Stimulated activated naive B cell treated with anti-CD40 and anti-IgM and Interleukin-4, amounts not matched to agents 10 μg/mL and 1 μg/mL and 100 μg/mL, for 72 hours (primary cell): ENCODE results near the gene RALGDS.

Experiments
- ATAC-seq, 2 donors: fragments of 150-1000 bp; cut with Tn5 transposase; replicated peaks; 2 replicates each; pipeline ENCODE4 v1.10.0; 2021; ENCODE audit warnings: moderate library complexity in 1 of 2
- DNase-seq: peaks from one replicate; pipeline ENCODE4 v3.0.0; 2021
- H3K27ac Mint-ChIP-seq: one replicate; pipeline ENCODE4 v1.8.0; 2022; ENCODE audit warnings: mild to moderate bottlenecking, mixed read lengths
- H3K27me3 Mint-ChIP-seq, 2 donors: one replicate each; pipeline ENCODE4 v1.8.0; 2022; ENCODE audit warnings: mixed read lengths in 2 of 2
- H3K36me3 Mint-ChIP-seq, 2 donors: one replicate each; pipeline ENCODE4 v1.8.0; 2022; ENCODE audit warnings: mixed read lengths in 2 of 2, mild to moderate bottlenecking in 1 of 2
- H3K4me1 Mint-ChIP-seq, 2 donors: one replicate each; pipeline ENCODE4 v1.8.0; 2022; ENCODE audit warnings: mixed read lengths in 2 of 2, mild to moderate bottlenecking in 1 of 2
- H3K4me3 Mint-ChIP-seq, 2 donors: one replicate each; pipeline ENCODE4 v1.8.0; 2022; ENCODE audit warnings: mild to moderate bottlenecking in 2 of 2, mixed read lengths in 2 of 2, moderate library complexity in 1 of 2
- H3K9me3 Mint-ChIP-seq, 2 donors: one replicate each; pipeline ENCODE4 v1.8.0; 2022; ENCODE audit warnings: mixed read lengths in 2 of 2, mild to moderate bottlenecking in 1 of 2

RALGDS gene

GRCh38 chr9:133160742-133161546, 39.9 kb upstream of the RALGDS start:
- Mint-ChIP-seq H3K4me1 (peaks cover 21 to 36% of the 10 kb centered on the region in 2 donors), H3K27me3 (no peaks in the 10 kb centered on the region), H3K36me3 (peaks cover 25 to 49% of the 10 kb centered on the region in 2 donors), H3K4me3 (peak overlapping the region in 1 of 2 donors; percentile 3), H3K9me3 (no peaks in the 10 kb centered on the region), H3K27ac (peak overlapping the region; percentile 5)
- DNase-seq = no peak
- peak; percentile 67 to 73 for ATAC-seq

DNA sequence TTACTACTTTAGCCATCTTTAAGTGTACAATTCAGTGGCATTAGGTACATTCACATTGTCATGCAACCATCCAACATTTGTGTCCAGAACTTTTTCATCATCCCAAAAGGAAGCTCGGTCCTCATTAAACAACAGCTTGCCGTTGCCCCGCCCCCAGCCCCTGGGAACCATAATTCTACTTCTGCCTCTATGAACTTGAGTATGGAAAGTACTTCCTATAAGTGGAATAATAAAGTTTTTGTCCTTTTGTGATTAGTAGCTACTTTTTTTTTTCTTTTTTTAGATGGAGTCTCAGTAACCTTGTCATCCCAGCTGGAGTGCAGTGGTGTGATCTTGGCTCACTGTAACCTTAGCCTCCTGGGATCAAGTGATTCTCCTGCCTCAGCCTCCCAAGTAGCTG, 37.7 kb upstream of the RALGDS start:
- no peak for ATAC-seq
- DNase-seq = no peak
- Mint-ChIP-seq H3K4me3 (no peak overlapping the region), H3K4me1 (peaks cover 22 to 31% of the 10 kb centered on the region in 2 donors), H3K27me3 (no peaks in the 10 kb centered on the region), H3K36me3 (peaks cover 37 to 60% of the 10 kb centered on the region in 2 donors), H3K9me3 (no peaks in the 10 kb centered on the region), H3K27ac (no peak overlapping the region)

DNA sequence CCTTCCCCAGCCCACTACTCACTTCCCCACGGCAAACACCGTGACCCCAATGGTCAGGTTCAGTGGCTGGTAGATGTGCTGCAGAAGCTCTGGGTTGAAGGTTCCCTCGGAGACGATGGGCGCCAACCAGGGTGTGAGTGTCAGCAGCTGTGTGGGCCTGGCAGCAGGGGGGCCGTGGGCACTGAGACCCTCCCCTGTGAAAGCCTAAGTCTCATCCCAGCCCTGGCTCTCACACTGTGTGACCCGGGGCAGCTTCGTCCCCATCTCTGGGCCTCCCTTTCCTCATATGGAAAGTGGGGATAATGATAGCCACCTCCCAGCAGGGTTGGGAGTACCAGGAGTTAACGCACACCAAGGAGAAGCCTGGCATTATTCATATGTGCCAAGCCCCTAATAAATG, 34.1 kb upstream of the RALGDS start:
- Mint-ChIP-seq H3K4me3 (no peak overlapping the region), H3K27me3 (no peaks in the 10 kb centered on the region), H3K27ac (no peak overlapping the region), H3K9me3 (no peaks in the 10 kb centered on the region), H3K36me3 (peaks cover 35 to 48% of the 10 kb centered on the region in 2 donors), H3K4me1 (peaks cover 14% of the 10 kb centered on the region in 2 donors)
- DNase-seq (no peak), ATAC-seq (no peak)

- Mint-ChIP-seq H3K9me3 (no peaks in the 10 kb centered on the region), H3K4me3 (no peak overlapping the region), H3K27ac (no peak overlapping the region), H3K27me3 (no peaks in the 10 kb centered on the region), H3K36me3 (peaks cover 31 to 42% of the 10 kb centered on the region in 2 donors), H3K4me1 (peaks cover 13 to 14% of the 10 kb centered on the region in 2 donors)
- no peak for DNase-seq
- ATAC-seq = no peak
These were observed 33.3 kb upstream of the RALGDS start for GRCh38 chr9:133154097-133154989.

GRCh38 chr9:133153227-133154096, 32.4 kb upstream of the RALGDS start:
- H3K4me3 Mint-ChIP-seq = no peak overlapping the region
- H3K27me3 Mint-ChIP-seq = no peaks in the 10 kb centered on the region
- H3K27ac Mint-ChIP-seq = peak overlapping the region; percentile 25
- peaks cover 15 to 17% of the 10 kb centered on the region in 2 donors for H3K4me1 Mint-ChIP-seq
- H3K36me3 Mint-ChIP-seq = peaks cover 25 to 34% of the 10 kb centered on the region in 2 donors
- DNase-seq = no peak
- H3K9me3 Mint-ChIP-seq = no peaks in the 10 kb centered on the region
- ATAC-seq = no peak

GRCh38 chr9:133151601-133152525, 30.8 kb upstream of the RALGDS start:
- no peaks in the 10 kb centered on the region for H3K27me3 Mint-ChIP-seq
- peaks cover 18 to 28% of the 10 kb centered on the region in 2 donors for H3K36me3 Mint-ChIP-seq
- no peak for DNase-seq
- H3K4me3 Mint-ChIP-seq = peak overlapping the region in 1 of 2 donors; percentile 53
- peak overlapping the region; percentile 80 for H3K27ac Mint-ChIP-seq
- peaks cover 29 to 31% of the 10 kb centered on the region in 2 donors for H3K4me1 Mint-ChIP-seq
- no peaks in the 10 kb centered on the region for H3K9me3 Mint-ChIP-seq
- no peak for ATAC-seq

- ATAC-seq (no peak), DNase-seq (no peak)
- Mint-ChIP-seq H3K36me3 (peaks cover 14 to 24% of the 10 kb centered on the region in 2 donors), H3K27me3 (no peaks in the 10 kb centered on the region), H3K9me3 (no peaks in the 10 kb centered on the region), H3K4me3 (peak overlapping the region; percentile 45 to 53), H3K4me1 (peaks cover 29 to 37% of the 10 kb centered on the region in 2 donors), H3K27ac (no peak overlapping the region)
These were observed 30.0 kb upstream of the RALGDS start for GRCh38 chr9:133151041-133151440.

- Mint-ChIP-seq H3K4me1 (peaks cover 37 to 48% of the 10 kb centered on the region in 2 donors), H3K27ac (peak overlapping the region; percentile 94), H3K4me3 (peak overlapping the region; percentile 79 to 88), H3K27me3 (no peaks in the 10 kb centered on the region), H3K9me3 (no peaks in the 10 kb centered on the region), H3K36me3 (peaks cover 7 to 17% of the 10 kb centered on the region in 2 donors)
- DNase-seq (peak; percentile 88), ATAC-seq (peak; percentile 78 to 82)
These were observed 28.3 kb upstream of the RALGDS start for GRCh38 chr9:133149130-133150015.

DNA sequence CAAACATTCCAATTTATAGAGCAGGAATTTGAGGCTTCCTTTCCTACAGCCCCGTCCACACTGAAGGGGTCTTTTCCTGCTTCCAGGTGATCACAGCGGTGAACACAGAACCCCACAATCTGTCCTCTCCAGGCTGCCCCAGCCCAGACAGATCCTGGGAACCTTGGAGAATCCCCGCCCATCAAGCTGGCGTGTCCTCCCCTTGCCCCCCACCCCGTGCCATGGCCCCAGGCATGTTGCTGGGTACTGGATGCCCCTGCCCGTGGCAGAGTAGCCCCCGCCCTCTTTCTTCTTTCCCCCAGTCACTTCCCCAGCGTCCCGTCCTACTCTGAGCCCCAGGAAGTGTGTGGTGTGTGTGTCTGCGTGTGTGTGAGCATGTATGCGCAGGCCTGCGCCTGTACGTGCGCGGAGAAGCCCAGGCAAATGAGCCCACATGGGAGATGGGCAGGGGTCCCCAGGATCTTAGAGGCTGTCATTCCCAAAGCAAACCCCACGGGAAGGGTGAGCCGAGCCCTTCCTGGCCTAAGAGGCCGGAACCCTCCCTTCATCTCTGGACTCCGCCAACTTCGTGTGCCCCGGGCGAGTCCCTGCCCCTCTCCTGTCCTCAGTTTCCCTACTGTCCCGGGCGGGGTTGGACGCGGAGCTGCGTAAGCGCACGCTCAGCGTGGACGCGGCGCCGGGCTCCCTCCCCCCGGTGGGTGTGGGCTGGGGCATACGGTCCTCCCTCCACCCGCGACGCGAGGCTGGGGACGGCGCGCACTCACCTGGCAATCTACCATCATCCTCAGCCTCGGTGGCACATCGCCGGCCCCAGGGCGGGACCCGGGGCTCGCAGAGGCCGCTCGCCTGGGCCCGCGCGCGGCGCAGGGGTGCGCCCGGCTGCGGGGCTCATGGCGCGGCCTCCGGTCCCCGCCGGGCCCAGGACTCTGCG, 27.4 kb upstream of the RALGDS start:
- DNase-seq = peak; percentile 40
- H3K36me3 Mint-ChIP-seq = peaks cover 2 to 10% of the 10 kb centered on the region in 2 donors

DNA sequence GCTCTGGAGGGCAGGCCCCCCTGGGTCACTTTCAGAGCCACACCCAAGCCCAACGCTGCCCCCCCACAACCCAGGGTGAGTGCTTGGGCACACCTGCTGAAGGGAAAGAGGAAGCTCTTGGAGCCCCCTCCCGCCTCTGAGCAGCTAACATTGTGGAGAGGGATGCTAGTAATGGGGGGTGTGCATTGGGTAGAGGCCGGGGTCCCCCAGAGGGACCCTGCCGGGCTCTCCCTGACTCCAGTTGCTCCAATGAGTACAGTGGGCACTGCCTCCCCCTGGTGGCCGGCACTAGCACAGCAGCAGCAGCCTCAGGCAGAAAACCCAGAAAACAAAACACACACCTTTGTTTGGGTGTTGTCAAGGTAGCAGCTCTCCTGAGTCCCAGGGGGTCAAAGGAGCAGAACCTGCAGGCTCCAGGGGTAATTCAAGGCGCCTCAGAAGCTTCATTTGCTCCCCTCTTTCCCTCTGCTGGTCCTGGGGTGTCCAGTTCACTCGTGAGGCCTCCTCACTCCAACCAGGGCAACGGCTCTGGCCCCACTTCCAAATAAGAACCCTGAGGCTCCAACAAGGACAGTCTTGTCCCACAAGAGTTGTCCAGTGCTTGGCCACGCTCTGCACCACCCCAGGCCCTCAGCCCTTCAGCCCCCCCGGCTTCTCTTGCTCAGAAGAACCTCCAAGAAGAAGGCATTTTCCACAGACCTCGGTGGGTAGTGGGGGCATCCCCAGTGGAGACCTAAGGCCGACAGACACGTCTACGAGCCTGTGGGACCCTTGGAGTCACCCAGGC, 26.6 kb upstream of the RALGDS start:
- Mint-ChIP-seq H3K36me3 (peaks cover 2 to 7% of the 10 kb centered on the region in 2 donors), H3K27ac (peak overlapping the region; percentile 96), H3K4me1 (peaks cover 48 to 65% of the 10 kb centered on the region in 2 donors), H3K9me3 (no peaks in the 10 kb centered on the region), H3K4me3 (peak overlapping the region; percentile 82 to 98), H3K27me3 (no peaks in the 10 kb centered on the region)
- DNase-seq (peak; percentile 73), ATAC-seq (peak; percentile 8 to 11)

More for the DNA sequence above, 27.4 kb upstream of the RALGDS start:
- peak; percentile 30 to 34 for ATAC-seq
- Mint-ChIP-seq H3K27me3 (no peaks in the 10 kb centered on the region), H3K9me3 (no peaks in the 10 kb centered on the region), H3K27ac (peak overlapping the region; percentile 96), H3K4me1 (peaks cover 43 to 56% of the 10 kb centered on the region in 2 donors), H3K4me3 (peak overlapping the region; percentile 82 to 98)
